Pancreas (tissue), 10 donors: ENCODE results near the gene FOXP2. TPM values are rescaled to one million over a fixed set of nuclear protein-coding genes. Genes with fewer than 3 reads are reported as not detected.

Source experiments
- ATAC-seq, 4 donors: fragments of 200-7000 bp; cut with Tn5 transposase; one replicate each; pipeline versions ENCODE4 v1.8.0 to v1.9.1; 2020; ENCODE audit warnings: mild to moderate bottlenecking in 4 of 4, moderate library complexity in 4 of 4
- DNase-seq, 6 donors: peaks; one replicate each; pipeline ENCODE4 v3.0.0-alpha.2; 2020
- FAIRE-seq: peaks from 2 replicates; lab custom pipeline; 2012; peaks lifted over from hg19 to GRCh38; lab: Jason Lieb, UNC
- H3K27ac ChIP-seq, 4 donors: fragments of 200-600 bp; sonication (generic); 1 replicate in 3 of 4; 2 replicates in 1 of 4; pipeline versions ENCODE4 v1.5.0 to v1.8.0; 2020
- H3K27me3 ChIP-seq, 4 donors: fragments of 200-600 bp; one replicate each; pipeline ENCODE4 v1.8.0; 2021
- H3K36me3 ChIP-seq, 3 donors: fragments of 200-600 bp; sonication (generic) in 1 of 3; one replicate each; pipeline versions ENCODE4 v1.5.0 to v1.8.0; 2020 to 2021
- H3K4me1 ChIP-seq, 3 donors: fragments of 200-600 bp; one replicate each; pipeline ENCODE4 v1.8.0; 2021
- H3K4me3 ChIP-seq, 4 donors: fragments of 200-600 bp; sonication (generic) in 2 of 4; one replicate each; pipeline versions ENCODE4 v1.5.0 to v1.8.0; 2020 to 2021
- H3K9me3 ChIP-seq, 4 donors: fragments of 200-600 bp; one replicate each; pipeline ENCODE4 v1.8.0; 2021
- CTCF ChIP-seq, 4 donors: fragments of 200-600 bp; sonication (generic) in 3 of 4; IDR thresholded peaks; one replicate each; pipeline versions ENCODE4 v1.5.0 to v1.8.0; 2021; ENCODE audit warnings: antibody characterized with exemption in 4 of 4
- WGBS, 2 donors: extraction: QIAGEN DNeasy Blood & Tissue Kit; methylation state at CpG; one replicate each; pipeline ENCODE4 v1.1.7; 2013; 5-methylcytosine and 5-hydroxymethylcytosine counted together
- intact Hi-C, 3 donors: fragments of 100-400 bp; cut with DNase I; formaldehyde crosslinking; loops; one replicate each; pipeline versions ENCODE4 v1.11.1 to v1.14.2; 2022
- polyA plus RNA-seq, 2 donors: library from polyadenylated mRNA; stranded (reverse); fragments of 200-250 nt; gene quantifications; one replicate each; pipeline ENCODE4 v1.2.3, GENCODE V29; 2013
- total RNA-seq, 6 donors: library from RNA; stranded (reverse); fragmentation: NEBNext Ultra II Directional in 4 of 6; extraction: Animal tissue kit (Norgen Biotek cat#: 25700) in 4 of 6; gene quantifications; one replicate each; pipeline versions ENCODE4 v1.2.1 to v1.2.4, GENCODE V29; 2021 to 2023
- donor health status: healthy with polysubstance abuse.
- donor health status: DM: no; HTN: no; CAD: no; lungs with moderate emphysema.
- donor health status: DM: no; HTN: no; CAD: no.
- donor health status: control.
- donor health status: control.
- donor health status: Bipolar disorder and iron deficiency.
- donor health status: DM: yes; HTN: yes; CAD: no.
- donor health status: DM: no; HTN: no; CAD: no.
- donor health status: DM: no; HTN: no; CAD: no.
- donor health status: DM: yes; HTN: yes; CAD: no.

FOXP2 gene
- total and polyA plus RNA-seq, 8 donors, result 2.7 to 12.6 (median 10.2) TPM

- FAIRE-seq, result no peak
- no peak for TF ChIP-seq CTCF (IDR thresholded peaks at IDR 0.05)
- DNase-seq, result no peak
- Histone ChIP-seq H3K4me1 (no peaks in the 10 kb centered on the region), H3K4me3 (no peak overlapping the region), H3K27ac (no peak overlapping the region), H3K9me3 (no peaks in the 10 kb centered on the region), H3K27me3 (no peaks in the 10 kb centered on the region), H3K36me3 (no peaks in the 10 kb centered on the region)
- intact Hi-C loops, result no loop called here
- WGBS, 2 donors, result 93 to 94% methylated on average over 4 of the region's 4 CpGs
- ATAC-seq, result no peak
Observed at GRCh38 chr7:114687238-114687637, 272.6 kb downstream of the FOXP2 start.

- no peak overlapping the region for H3K4me3 ChIP-seq
- intact Hi-C loops, result no loop called here
- no peak for TF ChIP-seq CTCF (IDR thresholded peaks at IDR 0.05)
- FAIRE-seq, result no peak
- ATAC-seq, result no peak
- H3K4me1 ChIP-seq, result no peaks in the 10 kb centered on the region
- no peaks in the 10 kb centered on the region for H3K27me3 ChIP-seq
- DNase-seq, result no peak
- H3K9me3 ChIP-seq, result no peaks in the 10 kb centered on the region
- H3K36me3 ChIP-seq, result no peaks in the 10 kb centered on the region
- no peak overlapping the region for H3K27ac ChIP-seq
- 74 to 75% methylated on average over 2 of the region's 2 CpGs for WGBS, 2 donors
Observed at GRCh38 chr7:114688443-114689055, 273.9 kb downstream of the FOXP2 start.

GRCh38 chr7:114689406-114689805, 274.8 kb downstream of the FOXP2 start:
- no peaks in the 10 kb centered on the region for H3K27me3 ChIP-seq
- no peak overlapping the region for H3K4me3 ChIP-seq
- H3K9me3 ChIP-seq, result no peaks in the 10 kb centered on the region
- TF ChIP-seq CTCF (IDR thresholded peaks at IDR 0.05), result no peak
- H3K27ac ChIP-seq, result no peak overlapping the region
- intact Hi-C loops, result no loop called here
- DNase-seq (no peak), ATAC-seq (no peak), FAIRE-seq (no peak)
- H3K4me1 ChIP-seq, result peaks cover 0 to 3% (median 0%) of the 10 kb centered on the region in 3 donors
- H3K36me3 ChIP-seq, result no peaks in the 10 kb centered on the region
- 84 to 86% methylated on average over 3 of the region's 3 CpGs for WGBS, 2 donors

GRCh38 chr7:114691605-114692004, 277.0 kb downstream of the FOXP2 start:
- FAIRE-seq, result no peak
- Histone ChIP-seq H3K27ac (no peak overlapping the region), H3K27me3 (no peaks in the 10 kb centered on the region), H3K4me1 (peaks cover 0 to 6% (median 0%) of the 10 kb centered on the region in 3 donors), H3K4me3 (no peak overlapping the region), H3K9me3 (no peaks in the 10 kb centered on the region), H3K36me3 (no peaks in the 10 kb centered on the region)
- ATAC-seq, result no peak
- WGBS, 2 donors, result 82 to 86% methylated on average over 6 of the region's 6 CpGs
- intact Hi-C loops, result no loop called here
- TF ChIP-seq CTCF (IDR thresholded peaks at IDR 0.05), result no peak
- no peak for DNase-seq

GRCh38 chr7:114695182-114695581, 280.6 kb downstream of the FOXP2 start:
- Histone ChIP-seq H3K27ac (no peak overlapping the region), H3K27me3 (no peaks in the 10 kb centered on the region), H3K36me3 (no peaks in the 10 kb centered on the region), H3K9me3 (no peaks in the 10 kb centered on the region), H3K4me1 (peaks cover 0 to 6% (median 0%) of the 10 kb centered on the region in 3 donors), H3K4me3 (no peak overlapping the region)
- 88 to 96% methylated on average over 4 of the region's 4 CpGs for WGBS, 2 donors
- ATAC-seq (no peak), FAIRE-seq (no peak), DNase-seq (no peak)
- TF ChIP-seq CTCF (IDR thresholded peaks at IDR 0.05), result no peak
- intact Hi-C loops, result no loop called here
